Tibial artery (tissue), 4 donors: ENCODE measurements around the gene M1AP.

Experiments
- DNase-seq, 2 donors: peaks; one replicate each; pipeline ENCODE4 v3.0.0-alpha.2; 2019
- H3K27ac ChIP-seq, 2 donors: fragments of 200-600 bp; sonication (generic) in 1 of 2; 1 replicate in 1 of 2; 2 replicates in 1 of 2; pipeline ENCODE4 v1.5.1; 2018 to 2019; ENCODE audit warnings: mild to moderate bottlenecking in 1 of 2
- H3K27me3 ChIP-seq, 2 donors: fragments of 200-600 bp; sonication (generic) in 1 of 2; one replicate each; pipeline versions ENCODE4 v1.5.1 to v1.6.0; 2016 to 2019
- H3K36me3 ChIP-seq, 3 donors: fragments of 200-600 bp; sonication (generic) in 2 of 3; one replicate each; pipeline ENCODE4 v1.5.1; 2016 to 2019; ENCODE audit warnings: mild to moderate bottlenecking in 2 of 3
- H3K4me1 ChIP-seq, 4 donors: fragments of 200-600 bp; sonication (generic) in 2 of 4; 1 replicate in 3 of 4; 2 replicates in 1 of 4; pipeline ENCODE4 v1.5.1; 2016 to 2019
- H3K4me3 ChIP-seq, 2 donors: fragments of 200-600 bp; sonication (generic) in 1 of 2; 1 replicate in 1 of 2; 2 replicates in 1 of 2; pipeline ENCODE4 v1.5.1; 2018 to 2019; ENCODE audit warnings: mild to moderate bottlenecking in 2 of 2
- H3K9me3 ChIP-seq, 3 donors: fragments of 200-600 bp; sonication (generic) in 1 of 3; one replicate each; pipeline ENCODE4 v1.5.1; 2016 to 2019
- intact Hi-C: fragments of 100-400 bp; cut with DNase I; formaldehyde crosslinking; loops from one replicate; pipeline ENCODE4 v1.15.0; 2023; ENCODE audit warnings: low total_unique reads
- TF ChIP-seq, protein P1 (sequence below), 2 experiments: fragments of 200-600 bp in 1 of 2; fragments of 450-650 bp in 1 of 2; IDR thresholded peaks; one replicate each; pipeline ENCODE4 v1.5.1; 2017 to 2019; ENCODE audit warnings: antibody characterized with exemption in 2 of 2, mild to moderate bottlenecking in 1 of 2, moderate library complexity in 1 of 2

Gene M1AP

DNA sequence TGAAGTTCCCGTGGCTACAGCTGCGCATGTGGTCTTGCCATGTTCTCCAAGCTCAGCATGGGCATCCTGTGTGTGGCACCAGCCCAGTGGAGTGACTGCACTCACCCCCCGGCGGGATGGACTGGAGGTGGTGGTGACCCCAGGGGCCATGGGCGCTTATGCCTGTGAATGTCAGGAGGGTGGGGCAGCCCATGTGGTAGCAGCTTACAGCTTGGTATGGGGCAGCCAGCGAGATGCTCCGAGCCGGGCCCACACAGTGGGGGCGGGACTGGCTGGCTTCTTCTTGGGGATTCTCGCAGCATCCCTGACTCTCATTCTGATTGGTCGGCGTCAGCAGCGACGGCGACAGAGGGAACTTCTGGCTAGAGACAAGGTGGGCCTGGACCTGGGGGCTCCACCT is 31.5 kb upstream of the M1AP start:
- TF ChIP-seq, protein P1, sequence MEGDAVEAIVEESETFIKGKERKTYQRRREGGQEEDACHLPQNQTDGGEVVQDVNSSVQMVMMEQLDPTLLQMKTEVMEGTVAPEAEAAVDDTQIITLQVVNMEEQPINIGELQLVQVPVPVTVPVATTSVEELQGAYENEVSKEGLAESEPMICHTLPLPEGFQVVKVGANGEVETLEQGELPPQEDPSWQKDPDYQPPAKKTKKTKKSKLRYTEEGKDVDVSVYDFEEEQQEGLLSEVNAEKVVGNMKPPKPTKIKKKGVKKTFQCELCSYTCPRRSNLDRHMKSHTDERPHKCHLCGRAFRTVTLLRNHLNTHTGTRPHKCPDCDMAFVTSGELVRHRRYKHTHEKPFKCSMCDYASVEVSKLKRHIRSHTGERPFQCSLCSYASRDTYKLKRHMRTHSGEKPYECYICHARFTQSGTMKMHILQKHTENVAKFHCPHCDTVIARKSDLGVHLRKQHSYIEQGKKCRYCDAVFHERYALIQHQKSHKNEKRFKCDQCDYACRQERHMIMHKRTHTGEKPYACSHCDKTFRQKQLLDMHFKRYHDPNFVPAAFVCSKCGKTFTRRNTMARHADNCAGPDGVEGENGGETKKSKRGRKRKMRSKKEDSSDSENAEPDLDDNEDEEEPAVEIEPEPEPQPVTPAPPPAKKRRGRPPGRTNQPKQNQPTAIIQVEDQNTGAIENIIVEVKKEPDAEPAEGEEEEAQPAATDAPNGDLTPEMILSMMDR (IDR thresholded peaks at IDR 0.05) = no peak
- no peaks in the 10 kb centered on the region for H3K9me3 ChIP-seq
- H3K27me3 ChIP-seq = no peaks in the 10 kb centered on the region
- no peaks in the 10 kb centered on the region for H3K4me1 ChIP-seq
- intact Hi-C loops = no loop called here
- H3K27ac ChIP-seq = no peak overlapping the region
- no peak for DNase-seq
- H3K4me3 ChIP-seq = no peak overlapping the region
- H3K36me3 ChIP-seq = peaks cover 37 to 64% (median 51%) of the 10 kb centered on the region in 3 donors

DNA sequence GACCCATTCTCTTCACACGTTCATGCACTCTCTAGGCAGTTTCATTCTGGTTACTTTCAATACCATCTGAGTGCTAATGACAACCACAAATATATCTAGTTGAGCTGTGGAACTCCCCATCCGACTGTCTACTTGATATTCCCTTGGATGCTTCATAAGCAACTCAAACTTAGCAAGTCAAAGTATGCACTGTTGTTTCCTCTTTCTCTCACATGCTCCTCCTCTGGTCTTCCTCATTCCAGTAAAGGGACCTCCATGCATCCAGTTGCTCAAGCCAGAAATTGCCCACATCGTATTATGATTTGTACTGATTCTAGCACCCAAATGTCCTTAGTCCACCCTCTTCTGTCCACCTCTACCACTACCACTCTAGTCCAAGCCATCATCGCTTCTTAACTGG is 28.2 kb upstream of the M1AP start:
- TF ChIP-seq, protein P1 (IDR thresholded peaks at IDR 0.05) = no peak
- intact Hi-C loops = no loop called here
- H3K4me1 ChIP-seq = no peaks in the 10 kb centered on the region

DNA sequence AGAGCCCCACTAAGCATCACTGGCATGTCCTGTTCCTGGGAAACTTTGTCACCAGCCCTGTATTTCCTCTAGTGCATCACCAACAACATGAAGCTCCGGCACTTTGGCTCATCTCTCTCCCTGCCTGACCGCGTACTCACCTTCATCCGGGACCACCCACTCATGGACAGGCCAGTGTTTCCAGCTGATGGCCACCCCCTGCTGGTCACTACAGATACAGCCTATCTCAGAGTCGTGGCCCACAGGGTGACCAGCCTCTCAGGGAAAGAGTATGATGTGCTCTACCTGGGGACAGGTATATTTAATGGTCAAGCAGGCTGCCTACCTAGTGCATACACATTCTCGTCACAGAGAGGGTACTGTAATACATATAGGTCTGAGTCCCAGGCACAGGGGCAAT is 27.0 kb upstream of the M1AP start:
- intact Hi-C loops = no loop called here
- Histone ChIP-seq H3K36me3 (peaks cover 43 to 71% (median 67%) of the 10 kb centered on the region in 3 donors), H3K27ac (no peak overlapping the region), H3K27me3 (no peaks in the 10 kb centered on the region), H3K4me1 (no peaks in the 10 kb centered on the region), H3K4me3 (no peak overlapping the region), H3K9me3 (no peaks in the 10 kb centered on the region)
- TF ChIP-seq, protein P1 (IDR thresholded peaks at IDR 0.05) = no peak
- DNase-seq = no peak

More for the DNA sequence above, 28.2 kb upstream of the M1AP start:
- no peak for DNase-seq
- H3K4me3 ChIP-seq = no peak overlapping the region
- no peaks in the 10 kb centered on the region for H3K9me3 ChIP-seq
- peaks cover 47 to 79% (median 76%) of the 10 kb centered on the region in 3 donors for H3K36me3 ChIP-seq
- H3K27me3 ChIP-seq = no peaks in the 10 kb centered on the region
- H3K27ac ChIP-seq = no peak overlapping the region

DNA sequence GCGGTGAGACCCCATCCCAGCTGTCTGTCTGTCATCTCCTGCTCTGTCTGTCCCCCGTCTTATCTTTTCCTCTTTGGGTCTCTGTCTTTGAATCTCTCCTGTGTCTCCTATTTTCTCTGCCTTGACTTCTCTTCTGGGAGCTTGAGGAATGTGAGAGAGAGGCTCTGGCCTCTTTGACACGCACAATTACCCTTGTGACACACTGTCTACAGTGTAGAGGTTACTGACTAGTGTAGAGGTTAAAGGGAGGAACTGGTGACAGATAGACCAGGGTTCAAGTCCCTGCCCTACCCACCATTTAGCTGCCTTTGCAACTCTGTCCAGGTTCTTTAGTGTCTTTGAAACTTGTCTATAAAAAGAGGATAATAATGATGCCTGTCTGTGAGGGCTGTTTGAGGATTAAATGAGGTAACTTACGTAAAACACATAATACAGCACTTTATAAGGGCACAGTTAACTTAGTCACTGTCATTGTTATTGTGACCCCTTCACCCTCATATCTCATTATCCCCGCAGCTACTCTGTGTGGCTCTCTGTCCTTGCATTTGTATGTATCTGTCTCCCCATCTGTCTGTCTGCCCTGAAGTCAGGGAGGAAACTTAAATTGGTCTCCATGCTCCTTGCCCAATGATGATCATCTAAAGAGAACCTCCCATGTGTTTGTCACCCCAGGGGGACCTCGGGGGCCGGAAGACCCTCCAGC is 25.8 kb upstream of the M1AP start:
- Histone ChIP-seq H3K27ac (no peak overlapping the region), H3K36me3 (peaks cover 35 to 61% (median 56%) of the 10 kb centered on the region in 3 donors), H3K4me1 (no peaks in the 10 kb centered on the region), H3K9me3 (no peaks in the 10 kb centered on the region), H3K27me3 (no peaks in the 10 kb centered on the region), H3K4me3 (no peak overlapping the region)
- DNase-seq = no peak
- TF ChIP-seq, protein P1 (IDR thresholded peaks at IDR 0.05) = no peak
- intact Hi-C loops = no loop called here

DNA sequence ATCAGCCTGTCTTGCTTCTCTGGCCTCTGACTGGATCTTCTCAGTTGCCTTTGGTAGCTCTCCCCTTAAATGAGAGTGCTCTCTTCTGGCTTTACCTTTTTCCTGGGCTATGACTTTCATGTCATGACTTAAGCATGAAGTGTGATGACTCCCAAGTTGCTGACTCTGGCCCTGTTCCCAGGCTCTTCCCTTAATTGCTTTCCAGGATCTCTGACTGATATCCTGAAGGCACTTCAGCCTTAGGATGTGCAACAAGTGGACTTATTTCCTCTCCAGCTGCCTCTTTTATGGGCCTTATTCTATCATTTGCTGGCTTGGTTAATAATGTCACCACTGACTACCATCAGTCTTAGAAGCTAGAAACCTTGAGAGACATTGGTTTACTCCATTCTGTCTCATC is 23.3 kb upstream of the M1AP start:
- H3K27me3 ChIP-seq = no peaks in the 10 kb centered on the region
- H3K9me3 ChIP-seq = no peaks in the 10 kb centered on the region
- H3K36me3 ChIP-seq = peaks cover 29 to 46% (median 43%) of the 10 kb centered on the region in 3 donors
- H3K27ac ChIP-seq = no peak overlapping the region
- intact Hi-C loops = no loop called here
- no peak for DNase-seq
- H3K4me3 ChIP-seq = no peak overlapping the region
- no peaks in the 10 kb centered on the region for H3K4me1 ChIP-seq
- TF ChIP-seq, protein P1 (IDR thresholded peaks at IDR 0.05) = no peak
